Keratinocyte (primary cell): ENCODE measurements around the gene C16orf95.

ENCODE experiments used
- CTCF ChIP-seq, 3 experiments: IDR thresholded peaks in 1 of 3; conservative IDR thresholded peaks in 1 of 3; optimal IDR thresholded peaks in 1 of 3; 2 replicates in 2 of 3; 3 replicates in 1 of 3; pipeline versions ENCODE3 to v1.5.1; 2011; ENCODE audit warnings: low read length in 3 of 3, mild to moderate bottlenecking in 3 of 3, moderate library complexity in 2 of 3, control low read depth in 1 of 3, inconsistent platforms in 1 of 3; ENCODE audit not compliant: insufficient read depth in 2 of 3; ENCODE audit errors: extremely low read depth in 1 of 3
- EZH2 ChIP-seq: IDR thresholded peaks from one replicate; pipeline ENCODE4 v1.6.1; 2012; ENCODE audit warnings: inconsistent platforms, mild to moderate bottlenecking, low read length, moderate library complexity

GRCh38 chr16:87295661-87296531 lies 21.3 kb downstream of the C16orf95 start:
- TF ChIP-seq CTCF (optimal IDR thresholded peaks at IDR 0.05 in 1 of 3, IDR thresholded peaks at IDR 0.05 in 1 of 3, conservative IDR thresholded peaks at IDR 0.05 in 1 of 3; ENCODE audit: extremely low read depth in 1 of 3, insufficient read depth in 2 of 3, low read length in 3 of 3), result no peak
- TF ChIP-seq EZH2, result no peak
